Pulmonary artery endothelial cell (primary cell): Measurements from ENCODE around the gene C1QL3. TPM values are rescaled to one million over a fixed set of nuclear protein-coding genes. Genes with fewer than 3 reads are reported as not detected.
A peak's percentile ranks its signal among the peaks of the same experiment; 100 is the strongest.

ENCODE experiments used
- DNase-seq: peaks from one replicate; pipeline ENCODE4 v3.0.0-alpha.2; 2011; ENCODE audit warnings: low read depth, low spot score
- total RNA-seq: library from RNA; depleted of rRNA; stranded (reverse); fragments of >200 nt; gene quantifications from 2 replicates; pipeline ENCODE4 v1.2.3, GENCODE V29; 2014

The C1QL3 gene
- total RNA-seq, 1 donor from 2014 or later: 0.46 TPM

DNA sequence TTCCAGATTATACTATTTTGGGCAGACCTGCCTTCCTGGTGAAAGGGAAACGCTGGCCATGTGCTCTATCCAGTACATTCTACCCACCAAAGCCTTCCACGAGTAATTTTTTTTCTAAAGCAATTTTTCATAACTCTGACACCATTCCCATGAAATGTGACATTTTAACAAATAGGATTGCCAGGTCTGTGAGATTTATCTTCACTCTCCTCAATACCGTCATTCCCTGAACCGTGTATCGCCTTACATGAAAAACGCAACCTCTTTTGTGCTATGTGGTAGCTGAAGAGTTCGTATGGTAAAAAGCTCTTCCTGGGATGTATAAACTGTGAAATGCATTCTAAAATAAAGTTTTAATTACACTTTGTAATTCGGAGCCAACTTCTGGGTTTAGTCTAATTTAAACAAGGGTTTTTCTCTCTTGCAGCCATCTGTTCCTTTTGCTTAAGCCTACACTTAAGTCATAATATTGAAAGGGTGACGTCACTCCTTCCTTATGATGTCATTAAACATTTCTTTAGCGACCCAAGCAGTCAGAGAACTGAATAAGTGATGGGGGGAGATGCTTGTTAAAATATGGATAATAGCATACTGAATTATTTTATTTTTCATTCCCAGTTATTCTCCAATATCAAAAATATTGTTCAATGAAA lies 27.7 kb downstream of the C1QL3 start:
- DNase-seq: no peak

DNA sequence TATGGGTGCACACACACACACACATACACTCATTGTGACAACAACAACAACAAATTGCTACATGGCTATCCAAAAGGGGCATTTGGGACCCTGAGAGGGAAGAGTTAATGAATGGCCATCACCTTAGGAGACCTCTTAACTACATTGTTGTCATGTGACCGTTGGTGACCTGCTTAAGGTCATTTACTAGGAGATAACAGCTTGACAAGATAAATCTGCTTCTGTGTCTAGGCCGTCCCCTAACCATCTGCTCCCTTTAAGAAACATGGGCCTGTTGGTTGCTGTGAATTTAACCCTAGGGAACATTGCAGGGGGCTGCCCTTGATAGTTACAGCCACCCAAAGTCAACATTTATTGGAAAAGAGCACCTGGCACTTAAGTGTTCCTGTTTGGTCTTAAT lies 29.7 kb downstream of the C1QL3 start:
- DNase-seq: no peak

DNA sequence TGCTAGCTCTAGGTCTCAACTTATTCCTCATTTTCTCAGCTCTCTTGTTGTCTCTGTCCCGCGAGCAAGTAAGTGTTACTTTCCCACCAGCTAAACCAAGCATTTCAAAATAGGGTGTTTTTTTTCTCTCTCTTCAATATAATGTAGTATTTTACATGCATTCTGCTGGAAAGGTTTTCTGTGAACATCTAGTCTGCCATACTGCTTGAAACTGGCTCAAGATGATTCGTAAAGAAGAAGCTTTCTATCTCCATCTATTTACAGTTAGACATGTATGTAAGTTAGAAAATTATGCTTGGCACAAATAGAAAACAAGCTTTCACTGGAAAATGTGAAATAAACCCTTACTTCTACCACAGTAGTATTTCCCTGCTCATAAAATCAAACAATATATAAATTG lies 31.2 kb downstream of the C1QL3 start:
- DNase-seq: no peak

DNA sequence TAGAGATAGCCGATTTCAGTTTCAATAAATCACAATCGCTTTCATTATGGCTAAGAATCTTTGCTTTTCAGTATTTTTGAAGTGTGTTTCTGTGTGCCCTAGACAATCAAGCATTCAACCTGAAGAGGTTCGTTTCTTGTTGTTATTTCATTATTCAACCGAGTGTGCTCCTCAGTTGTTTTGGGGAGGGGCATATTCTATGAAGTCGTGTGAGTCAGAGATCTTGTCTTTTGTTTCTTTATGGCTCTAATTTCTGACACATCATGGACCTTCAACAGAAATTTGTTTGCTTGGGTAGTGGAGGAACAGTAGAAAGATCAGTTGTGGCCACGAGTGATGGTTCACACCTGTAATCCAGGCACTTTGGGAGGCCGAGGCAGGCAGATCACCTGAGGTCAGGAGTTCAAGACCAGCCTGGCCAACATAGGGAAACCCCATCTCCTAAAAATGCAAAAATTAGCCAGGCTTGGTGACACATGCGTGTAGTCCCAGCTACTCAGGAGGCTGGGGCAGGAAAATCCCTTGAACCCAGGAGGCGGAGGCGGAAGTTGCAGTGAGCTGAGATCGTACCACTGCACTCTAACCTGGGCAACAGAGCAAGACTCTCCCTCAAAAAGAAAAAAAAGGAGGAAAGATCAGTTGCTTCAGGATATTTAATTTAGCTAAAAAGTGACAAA lies 38.3 kb downstream of the C1QL3 start:
- DNase-seq: no peak

DNA sequence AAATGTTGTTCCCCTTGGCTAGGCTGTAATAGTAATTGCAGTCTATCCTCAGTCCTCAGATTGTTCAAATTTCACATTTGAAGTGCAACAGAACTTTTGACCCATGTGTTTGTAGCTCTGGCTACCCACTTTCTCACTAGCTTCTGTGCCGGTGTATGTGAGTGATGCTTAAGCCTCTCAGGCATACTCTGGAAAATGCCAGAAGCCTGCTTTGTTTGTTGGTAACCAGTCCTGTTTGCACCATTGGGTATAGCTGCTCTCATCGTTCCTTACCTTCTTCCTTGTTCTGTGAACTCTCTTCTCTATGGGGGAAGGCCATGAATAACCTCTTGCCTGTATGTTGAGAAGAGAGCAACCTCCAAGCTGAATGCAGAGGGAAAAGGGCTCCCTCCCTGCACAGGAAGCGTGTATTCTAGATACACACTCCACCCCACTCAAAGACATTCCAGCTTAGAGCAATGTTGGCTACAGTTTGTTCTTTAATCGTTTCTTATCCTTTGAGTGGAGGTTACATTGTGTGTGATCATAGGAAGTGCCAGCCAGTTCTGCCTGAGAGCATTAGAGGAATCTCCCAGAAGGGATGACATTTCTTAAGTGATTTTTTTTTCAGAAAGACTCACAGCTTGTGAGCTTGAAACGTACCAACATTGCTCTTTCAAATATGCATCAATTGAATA lies 40.5 kb downstream of the C1QL3 start:
- no peak for DNase-seq

DNA sequence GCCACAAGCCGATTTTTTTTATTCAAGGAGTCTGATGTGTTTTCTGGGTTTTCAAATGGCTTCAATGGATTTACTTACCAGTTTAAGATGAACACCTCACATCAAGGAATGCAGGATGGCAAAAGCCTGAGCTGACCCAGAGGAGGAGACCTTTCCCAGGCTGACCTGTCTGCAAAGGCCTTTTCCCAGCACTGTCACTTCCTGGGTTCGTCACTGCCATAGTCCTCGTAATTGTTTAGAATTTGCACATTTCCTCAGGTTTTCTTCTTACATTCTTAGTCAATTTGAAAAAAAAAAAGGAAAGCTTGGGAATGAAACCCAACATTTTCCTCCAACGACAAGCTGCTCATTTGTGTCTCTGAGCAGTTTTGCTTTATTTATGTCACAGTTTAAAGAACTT lies 42.9 kb downstream of the C1QL3 start:
- DNase-seq: no peak

DNA sequence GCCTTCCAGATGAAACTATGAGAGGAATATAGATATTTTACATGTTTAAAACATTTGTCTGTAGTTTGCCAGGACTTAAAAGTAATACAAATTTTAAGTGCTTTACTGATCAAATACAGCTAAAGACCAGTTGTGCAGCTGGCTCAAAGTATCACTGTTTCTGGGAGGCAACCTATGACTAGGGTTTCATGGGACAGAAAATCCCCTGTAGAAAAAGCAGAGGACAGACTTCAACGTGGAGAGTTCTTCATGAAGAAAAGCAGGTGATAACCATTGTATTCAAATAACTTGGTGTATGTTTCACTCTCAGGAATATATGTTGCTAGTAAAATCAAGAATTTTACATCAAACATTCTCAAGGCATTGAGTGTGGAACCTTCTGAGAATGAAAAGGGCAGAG lies 43.9 kb downstream of the C1QL3 start:
- no peak for DNase-seq

DNA sequence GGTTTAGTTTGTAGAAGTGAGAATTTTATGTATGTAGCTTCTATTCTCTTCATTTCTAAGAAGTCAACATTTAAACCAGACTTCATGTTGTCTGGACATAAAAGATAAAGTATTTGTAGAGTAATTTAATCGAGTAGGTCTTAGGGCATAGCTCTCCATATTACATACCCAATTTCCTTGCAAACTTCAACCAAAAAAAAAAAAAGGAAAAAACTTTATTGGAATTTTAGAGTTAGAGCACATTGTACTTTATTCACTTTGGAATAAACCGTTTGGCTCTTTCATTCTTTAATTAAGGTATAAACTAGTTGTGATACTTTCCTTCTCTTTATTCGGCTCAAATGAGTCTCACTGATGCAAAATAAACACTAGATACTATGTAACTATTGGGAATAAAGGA lies 48.9 kb downstream of the C1QL3 start:
- no peak for DNase-seq

DNA sequence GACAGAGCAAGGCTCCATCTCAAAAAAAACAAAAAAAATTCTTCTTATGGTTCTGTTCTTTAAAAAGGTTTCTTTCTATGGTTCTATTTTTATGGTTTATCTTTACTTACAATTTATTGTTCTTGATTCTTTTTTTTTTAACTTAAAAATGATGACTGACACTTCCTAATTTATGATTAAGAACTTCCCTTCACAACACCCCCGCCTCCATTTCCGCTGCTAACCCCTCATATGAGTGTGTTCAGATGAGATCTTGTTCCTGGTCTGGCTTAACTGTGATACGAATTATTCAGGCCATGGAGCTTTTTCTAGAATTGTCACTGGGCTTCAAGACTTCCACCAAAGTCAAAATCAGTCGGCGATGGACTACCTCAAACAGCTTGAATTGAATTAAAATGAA lies 50.9 kb downstream of the C1QL3 start:
- peak; percentile 37 for DNase-seq

DNA sequence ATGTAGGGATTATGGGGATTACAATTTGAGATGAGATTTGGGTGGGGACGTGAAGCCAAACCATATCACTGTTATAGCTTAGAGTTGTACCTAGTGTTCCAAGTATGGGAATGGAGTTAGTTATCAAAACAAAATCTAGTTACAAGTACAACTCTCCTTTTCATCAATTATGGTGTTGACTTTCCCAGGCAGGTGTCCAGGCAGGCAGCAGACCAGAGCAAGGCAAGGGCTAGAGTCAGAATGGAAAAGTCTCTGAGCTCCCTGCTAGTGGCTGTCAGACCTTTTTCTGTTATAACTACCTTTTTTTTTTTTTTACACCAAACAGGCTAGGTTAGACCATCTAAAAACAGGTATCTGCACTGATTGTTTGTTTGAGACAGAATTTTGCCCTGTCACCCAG lies 55.7 kb downstream of the C1QL3 start:
- no peak for DNase-seq

Other genes starting within 250 kb of the C1QL3 start
- 2.3 and 6.4 TPM in 2 replicates for gene PTER, start 84.9 kb downstream of the C1QL3 start, total RNA-seq